Measurements from ENCODE around the gene ZSWIM1. TPM values are rescaled to one million over a fixed set of nuclear protein-coding genes. Genes with fewer than 3 reads are reported as not detected.

ZSWIM1 gene
- total RNA-seq (2012; rRNA removed): 7.8 and 10.0 TPM in 2 replicates
- 4.2 and 4.6 TPM in 2 replicates for polyA plus RNA-seq (2012; rRNA removed)
- 2.0 and 3.7 TPM in 2 replicates for polyA plus RNA-seq (2012; cell fraction: cytosol; rRNA removed)
- 4.0 and 5.2 TPM in 2 replicates for polyA plus RNA-seq (2012; cell fraction: nucleus; rRNA removed; ENCODE audit: low replicate concordance)
- Bru-seq, nascent RNA: percentile 59 among the genes with signal in this experiment
- percentile 62 among the genes with signal in this experiment for BruChase-seq, experiment 1, labeled RNA remaining after a 6-hour chase
- BruChase-seq, experiment 2, labeled RNA remaining after a 2-hour chase: percentile 65 among the genes with signal in this experiment
- long read RNA-seq, partial matches to known transcripts: 1 of 2 reads
- long read RNA-seq, other reads (novel, unspliced or antisense): 0 of 2 reads

DNA sequence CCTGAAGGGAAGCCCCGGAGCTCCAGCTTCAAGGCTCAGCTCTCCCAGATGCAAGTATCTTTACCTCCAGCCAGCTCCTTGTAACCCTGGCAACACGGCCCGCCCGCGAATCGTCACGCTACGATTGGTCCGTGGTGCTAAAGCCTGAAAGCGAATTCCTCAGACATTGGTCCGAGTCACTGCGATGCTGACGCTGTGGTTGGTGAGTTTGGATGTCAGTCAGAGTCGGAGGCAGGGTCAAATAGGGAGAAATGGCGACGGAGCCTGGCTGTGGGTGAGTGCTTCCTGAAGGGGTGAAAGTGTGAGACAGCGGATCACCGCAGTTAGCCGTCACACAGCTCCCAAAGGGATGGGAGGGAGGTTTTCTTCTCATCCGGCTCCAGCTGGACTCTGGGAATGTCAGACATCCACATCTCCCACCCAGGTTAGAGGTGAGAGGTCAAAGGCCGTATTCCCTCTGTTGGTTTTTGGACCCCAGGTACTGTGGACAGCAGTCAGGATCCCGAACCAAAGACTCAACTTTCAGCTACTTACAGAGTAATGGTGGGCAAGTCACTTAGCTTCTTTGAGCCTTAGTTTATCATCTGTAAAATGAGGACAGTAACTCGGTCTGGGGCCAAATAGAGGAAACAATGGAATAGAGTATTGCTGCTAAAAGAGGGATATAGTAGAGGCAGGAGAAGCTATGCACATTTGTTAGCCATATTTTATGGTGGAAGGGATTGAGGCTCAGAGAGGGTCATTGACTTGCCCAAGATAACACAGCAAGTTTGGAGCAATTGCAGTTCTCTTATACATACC is at the start of gene ZSWIM1:
TSS of gene ZSWIM1 (plus strand) at position 240 of the 801 bp plus-strand sequence. CDS start 1,366 bp downstream, outside the sequence.
- peaks cover 2% of the 10 kb centered on the region; the same call in 1 of the 2 replicates for H3K4me1 ChIP-seq (ENCODE audit: control insufficient read depth, insufficient read depth, low read length)
- H2BK15ac ChIP-seq (ENCODE audit: low read depth, low read length): peak within 1 kb of the TSS; percentile 45; the same call in 1 of the 3 replicates
- WGBS, 2 experiments (ENCODE audit: extremely low coverage in 2 of 2, insufficient read length in 1 of 2): 0% methylated on average over 3 of the region's 23 CpGs; no CpG with 5 or more reads in 1 of the 2 experiments
- intact Hi-C loops (cut with micrococcal nuclease) (no loop called here), dilution Hi-C loops (cut with HindIII; ENCODE audit: low sequenced_read_pairs, unreplicated experiment) (no loop called here), in situ Hi-C loops (cut with MboI; ENCODE audit: low sequenced_read_pairs) (no loop called here)
- H3K18ac ChIP-seq (ENCODE audit: low read depth, low read length): peak within 1 kb of the TSS; percentile 12
- H4K8ac ChIP-seq (ENCODE audit: low read depth in 2 of 2, low read length in 2 of 2): peak within 1 kb of the TSS; percentile 85 to 99
- peak within 1 kb of the TSS; percentile 48 for H2BK5ac ChIP-seq (ENCODE audit: low read depth, low read length, poor library complexity, severe bottlenecking)
- no peaks in the 10 kb centered on the region for H3K27me3 ChIP-seq (ENCODE audit: control insufficient read depth, insufficient read depth, low read length)
- H3K56ac ChIP-seq (ENCODE audit: extremely low read depth, insufficient read depth, low read length): peak within 1 kb of the TSS; percentile 95
- H3K79me1 ChIP-seq (ENCODE audit: low read depth in 1 of 2, low read length in 2 of 2): peaks cover 11 to 37% of the 10 kb centered on the region in 2 experiments; a peak in 3 of 4 replicates
- ChIA-PET CTCF (interaction anchor here (0.6 to 1.0 kb wide), 2 partner anchors 9 to 52 kb away, joined by 3 to 5 read pairs; no protein-coding TSS in a partner anchor), POLR2A (ENCODE audit: unreplicated experiment) (interaction anchor here (0.6 to 1.0 kb wide), 5 partner anchors 9 to 47 kb away, joined by 3 to 4 read pairs (median 3); partner anchors contain the start of genes ACOT8 and ZSWIM3)
- H3K9me3 ChIP-seq (ENCODE audit: control insufficient read depth, insufficient read depth, low read length): no peaks in the 10 kb centered on the region
- peak within 1 kb of the TSS; percentile 98 for H2AK9ac ChIP-seq (replicated peaks; ENCODE audit: low read depth, low read length, poor library complexity)
- peak within 1 kb of the TSS; percentile 96 for H2AFZ ChIP-seq (replicated peaks; ENCODE audit: low read length, poor library complexity)
- peak within 1 kb of the TSS; percentile 52 for H3K4me3 ChIP-seq (ENCODE audit: insufficient read depth, low read depth, low read length)
- DNase-seq (peak; percentile 99), ATAC-seq (ENCODE audit: low read depth) (peak; percentile 98)
- peak; percentile 92 for TF ChIP-seq POLR2A (IDR thresholded peaks at IDR 0.05; ENCODE audit: low read depth, low read length)
- TF ChIP-seq RFX5 (IDR thresholded peaks at IDR 0.05; ENCODE audit: low read depth, low read length): peak; percentile 27; the same call in 1 of the 2 replicates
- no peak for TF ChIP-seq SMC3 (IDR thresholded peaks at IDR 0.05; ENCODE audit: low read depth, low read length)
- peak; percentile 67; the same call in 1 of the 2 replicates for TF ChIP-seq FOS (IDR thresholded peaks at IDR 0.05; ENCODE audit: low read depth, low read length)
- H2AK5ac ChIP-seq (ENCODE audit: low read depth, low read length): peak within 1 kb of the TSS; percentile 87
- peak within 1 kb of the TSS; percentile 82 for H3K4me2 ChIP-seq (ENCODE audit: low read depth, low read length)
- H3K14ac ChIP-seq (replicated peaks; ENCODE audit: low read depth, low read length): peak within 1 kb of the TSS; percentile 96
- H3K36me3 ChIP-seq (ENCODE audit: control insufficient read depth, insufficient read depth, low read length): peaks cover 35% of the 10 kb centered on the region
- no TSS peak for BruUV-seq (replicated peaks)
- peak within 1 kb of the TSS; percentile 26; the same call in 1 of the 2 replicates for H2BK120ac ChIP-seq (ENCODE audit: low read depth, low read length)
- no peak within 1 kb of the TSS for H2BK20ac ChIP-seq (ENCODE audit: low read depth, low read length)
- H3K4ac ChIP-seq (ENCODE audit: low read depth, low read length): peak within 1 kb of the TSS; percentile 88
- H4K91ac ChIP-seq (ENCODE audit: insufficient read depth, low read depth, low read length): peak within 1 kb of the TSS; percentile 87
- no peaks in the 10 kb centered on the region; the same call in 1 of the 2 replicates for H4K20me1 ChIP-seq (ENCODE audit: insufficient read depth, low read length)
- peak within 1 kb of the TSS; percentile 77 for H4K5ac ChIP-seq (ENCODE audit: low read depth, low read length)
- H3K23ac ChIP-seq (ENCODE audit: low read depth, low read length): peak within 1 kb of the TSS; percentile 87
- H3K9me1 ChIP-seq (ENCODE audit: insufficient read depth, low read length): peaks cover 4% of the 10 kb centered on the region
- H3K9ac ChIP-seq (ENCODE audit: low read depth, low read length): peak within 1 kb of the TSS; percentile 83
- H3K27ac ChIP-seq (ENCODE audit: insufficient read depth, low read length): peak within 1 kb of the TSS; percentile 72
